ENCODE measurements around the gene BLM. TPM values are rescaled to one million over a fixed set of nuclear protein-coding genes. Genes with fewer than 3 reads are reported as not detected.

Gene BLM
- total RNA-seq, 1 experiment from 2014 or later = 40.0 TPM

DNA sequence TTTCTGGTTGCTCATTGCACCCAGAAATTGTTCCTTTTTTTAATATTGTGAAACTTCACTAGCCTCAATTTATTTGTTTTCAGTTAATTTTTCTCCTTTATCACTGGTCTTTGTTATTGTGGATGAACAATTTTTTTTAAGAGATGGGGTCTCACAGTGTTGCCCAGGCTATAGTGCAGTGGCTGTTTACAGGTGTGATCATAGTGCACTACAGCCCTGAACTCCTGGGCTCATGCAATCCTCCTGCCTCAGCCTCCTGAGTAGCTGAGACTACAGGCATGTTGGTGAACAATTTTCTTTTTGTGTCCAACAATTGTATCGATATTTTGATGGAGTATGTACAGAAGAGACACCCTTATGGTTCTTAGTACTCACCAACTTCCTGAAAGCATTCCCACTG lies 26.3 kb downstream of the BLM start:
- no peak overlapping the region for H3K4me3 ChIP-seq (ENCODE audit: low read depth, low read length, poor library complexity, severe bottlenecking)
- no peak for DNase-seq (ENCODE audit: low spot score)
- peak overlapping the region; percentile 11 for H3K27ac ChIP-seq (ENCODE audit: low read depth, low read length, poor library complexity, severe bottlenecking)
- POLR2A ChIA-PET (ENCODE audit: low non-redundant PET) = no interaction called here
- no peaks in the 10 kb centered on the region for H3K27me3 ChIP-seq (replicated peaks; ENCODE audit: insufficient read depth, low read depth, low read length, poor library complexity)
- no peaks in the 10 kb centered on the region for H3K9me3 ChIP-seq (ENCODE audit: low read depth, low read length, poor library complexity, severe bottlenecking)
- no peaks in the 10 kb centered on the region for H3K36me3 ChIP-seq (ENCODE audit: insufficient read depth, low read length, poor library complexity, severe bottlenecking)
- peaks cover 9% of the 10 kb centered on the region for H3K4me1 ChIP-seq (ENCODE audit: insufficient read depth, low read length, poor library complexity, severe bottlenecking)
- intact Hi-C loops (cut with micrococcal nuclease; ENCODE audit: unreplicated experiment) = no loop called here
- no peak for TF ChIP-seq EZH2 (IDR thresholded peaks at IDR 0.05; ENCODE audit: borderline replicate concordance, low read depth, low read length, poor library complexity, severe bottlenecking)
- TF ChIP-seq, protein P1, sequence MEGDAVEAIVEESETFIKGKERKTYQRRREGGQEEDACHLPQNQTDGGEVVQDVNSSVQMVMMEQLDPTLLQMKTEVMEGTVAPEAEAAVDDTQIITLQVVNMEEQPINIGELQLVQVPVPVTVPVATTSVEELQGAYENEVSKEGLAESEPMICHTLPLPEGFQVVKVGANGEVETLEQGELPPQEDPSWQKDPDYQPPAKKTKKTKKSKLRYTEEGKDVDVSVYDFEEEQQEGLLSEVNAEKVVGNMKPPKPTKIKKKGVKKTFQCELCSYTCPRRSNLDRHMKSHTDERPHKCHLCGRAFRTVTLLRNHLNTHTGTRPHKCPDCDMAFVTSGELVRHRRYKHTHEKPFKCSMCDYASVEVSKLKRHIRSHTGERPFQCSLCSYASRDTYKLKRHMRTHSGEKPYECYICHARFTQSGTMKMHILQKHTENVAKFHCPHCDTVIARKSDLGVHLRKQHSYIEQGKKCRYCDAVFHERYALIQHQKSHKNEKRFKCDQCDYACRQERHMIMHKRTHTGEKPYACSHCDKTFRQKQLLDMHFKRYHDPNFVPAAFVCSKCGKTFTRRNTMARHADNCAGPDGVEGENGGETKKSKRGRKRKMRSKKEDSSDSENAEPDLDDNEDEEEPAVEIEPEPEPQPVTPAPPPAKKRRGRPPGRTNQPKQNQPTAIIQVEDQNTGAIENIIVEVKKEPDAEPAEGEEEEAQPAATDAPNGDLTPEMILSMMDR (conservative IDR thresholded peaks at IDR 0.05; ENCODE audit: low read depth, low read length) = no peak
- CTCF ChIA-PET = no interaction called here
- no TSS peak for BruUV-seq (replicated peaks)

DNA sequence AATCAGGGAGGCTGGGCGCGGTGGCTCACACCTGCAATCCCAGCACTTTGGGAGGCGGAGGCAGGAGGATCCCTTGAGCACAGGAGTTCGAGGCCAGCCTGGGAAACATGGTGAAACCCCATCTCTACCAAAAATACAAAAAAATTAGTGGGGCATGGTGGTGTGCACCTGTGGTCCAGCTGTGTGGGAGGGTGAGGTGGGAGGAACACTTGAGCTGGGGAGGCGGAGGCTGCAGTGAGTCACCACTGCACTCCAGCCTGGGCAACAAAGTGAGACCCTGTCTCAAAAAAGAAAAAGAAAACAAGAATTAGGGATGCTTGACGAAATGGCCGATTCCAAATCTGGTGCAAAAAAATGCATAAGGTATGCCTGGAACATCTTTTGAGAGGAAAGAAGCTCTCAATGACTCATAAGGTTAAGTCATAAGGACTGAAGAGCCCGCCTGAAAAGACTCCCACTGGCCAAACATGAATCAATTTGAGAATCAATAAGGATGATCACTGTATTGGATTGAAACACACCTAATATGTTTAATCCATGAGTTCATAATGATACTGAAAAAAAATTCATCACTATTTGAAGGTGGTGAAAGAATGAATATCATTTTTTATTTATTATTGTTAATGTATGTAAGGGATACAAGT lies 27.7 kb downstream of the BLM start:
- intact Hi-C loops (cut with micrococcal nuclease; ENCODE audit: unreplicated experiment) = no loop called here
- POLR2A ChIA-PET (ENCODE audit: low non-redundant PET) = no interaction called here

DNA sequence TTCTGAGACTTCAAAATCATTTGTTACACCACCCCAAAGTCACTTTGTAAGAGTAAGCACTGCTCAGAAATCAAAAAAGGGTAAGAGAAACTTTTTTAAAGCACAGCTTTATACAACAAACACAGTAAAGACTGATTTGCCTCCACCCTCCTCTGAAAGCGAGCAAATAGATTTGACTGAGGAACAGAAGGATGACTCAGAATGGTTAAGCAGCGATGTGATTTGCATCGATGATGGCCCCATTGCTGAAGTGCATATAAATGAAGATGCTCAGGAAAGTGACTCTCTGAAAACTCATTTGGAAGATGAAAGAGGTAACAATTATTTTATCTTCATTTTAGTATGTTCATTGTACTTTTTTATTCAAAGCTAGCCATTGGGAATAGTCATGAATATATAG lies 32.6 kb downstream of the BLM start:
- TSS peak; percentile 56 for BruUV-seq (replicated peaks)
- Histone ChIP-seq H3K36me3 (ENCODE audit: insufficient read depth, low read length, poor library complexity, severe bottlenecking) (peaks cover 25% of the 10 kb centered on the region), H3K27ac (ENCODE audit: low read depth, low read length, poor library complexity, severe bottlenecking) (no peak overlapping the region), H3K27me3 (replicated peaks; ENCODE audit: insufficient read depth, low read depth, low read length, poor library complexity) (no peaks in the 10 kb centered on the region), H3K4me1 (ENCODE audit: insufficient read depth, low read length, poor library complexity, severe bottlenecking) (peaks cover 5% of the 10 kb centered on the region), H3K4me3 (ENCODE audit: low read depth, low read length, poor library complexity, severe bottlenecking) (no peak overlapping the region), H3K9me3 (ENCODE audit: low read depth, low read length, poor library complexity, severe bottlenecking) (no peaks in the 10 kb centered on the region)
- intact Hi-C loops (cut with micrococcal nuclease; ENCODE audit: unreplicated experiment) = no loop called here
- CTCF ChIA-PET = interaction anchor here (0.8 kb wide), 1 partner anchor 10 kb away, joined by 3 read pairs; no protein-coding TSS in a partner anchor
- TF ChIP-seq, protein P1 (conservative IDR thresholded peaks at IDR 0.05; ENCODE audit: low read depth, low read length) = no peak
- TF ChIP-seq EZH2 (IDR thresholded peaks at IDR 0.05; ENCODE audit: borderline replicate concordance, low read depth, low read length, poor library complexity, severe bottlenecking) = no peak
- peak; percentile 21 for DNase-seq (ENCODE audit: low spot score)
- POLR2A ChIA-PET (ENCODE audit: low non-redundant PET) = interaction anchor here (0.6 kb wide), 1 partner anchor 33 kb away, joined by 13 read pairs; no protein-coding TSS in a partner anchor

More for the DNA sequence above, 27.7 kb downstream of the BLM start:
- Histone ChIP-seq H3K27ac (ENCODE audit: low read depth, low read length, poor library complexity, severe bottlenecking) (no peak overlapping the region), H3K36me3 (ENCODE audit: insufficient read depth, low read length, poor library complexity, severe bottlenecking) (peaks cover 3% of the 10 kb centered on the region), H3K27me3 (replicated peaks; ENCODE audit: insufficient read depth, low read depth, low read length, poor library complexity) (no peaks in the 10 kb centered on the region), H3K9me3 (ENCODE audit: low read depth, low read length, poor library complexity, severe bottlenecking) (no peaks in the 10 kb centered on the region), H3K4me1 (ENCODE audit: insufficient read depth, low read length, poor library complexity, severe bottlenecking) (peaks cover 9% of the 10 kb centered on the region), H3K4me3 (ENCODE audit: low read depth, low read length, poor library complexity, severe bottlenecking) (no peak overlapping the region)
- DNase-seq (ENCODE audit: low spot score) = no peak
- BruUV-seq (replicated peaks) = no TSS peak
- TF ChIP-seq EZH2 (IDR thresholded peaks at IDR 0.05; ENCODE audit: borderline replicate concordance, low read depth, low read length, poor library complexity, severe bottlenecking) = no peak
- TF ChIP-seq, protein P1 (conservative IDR thresholded peaks at IDR 0.05; ENCODE audit: low read depth, low read length) = no peak
- CTCF ChIA-PET = no interaction called here
